HepG2 (cell line): ENCODE results near the gene ATRIP. TPM values are rescaled to one million over a fixed set of nuclear protein-coding genes. Genes with fewer than 3 reads are reported as not detected.
A peak's percentile ranks its signal among the peaks of the same experiment; 100 is the strongest.

ENCODE experiments used
- FOXA1 ChIP-seq, 2 experiments: fragments of 450-650 bp in 1 of 2; sonication (generic) in 1 of 2; formaldehyde crosslinking in 1 of 2; IDR thresholded peaks; 2 replicates each; pipeline versions ENCODE4 v1.4.0 to v1.6.1; 2016 to 2020; ENCODE audit warnings: missing genetic modification reagents in 1 of 2
- HDAC1 ChIP-seq: sonication (generic); formaldehyde crosslinking; IDR thresholded peaks from 2 replicates; pipeline ENCODE4 v1.5.1; 2020; ENCODE audit warnings: mild to moderate bottlenecking, missing genetic modification reagents
- ISL2 ChIP-seq: sonication (generic); formaldehyde crosslinking; IDR thresholded peaks from 2 replicates; pipeline ENCODE4 v1.5.0; 2020; ENCODE audit warnings: missing genetic modification reagents
- KLF6 ChIP-seq: IDR thresholded peaks from 2 replicates; pipeline ENCODE4 v1.8.0; 2016; ENCODE audit warnings: missing biosample characterization, missing genetic modification reagents
- SRSF1 ChIP-seq: fragments of 200-400 bp; formaldehyde crosslinking; optimal IDR thresholded peaks from 2 replicates; pipeline ENCODE3; 2017; ENCODE audit warnings: mild to moderate bottlenecking, low read depth, low read length, moderate library complexity
- ZKSCAN8 ChIP-seq: IDR thresholded peaks from 2 replicates; pipeline ENCODE4 v1.6.1; 2016; ENCODE audit warnings: borderline replicate concordance, missing genetic modification reagents, missing compliant biosample characterization
- polyA plus RNA-seq, 8 experiments: library from polyadenylated mRNA; depleted of rRNA in 3 of 8; stranded (reverse) in 7 of 8; unstranded in 1 of 8; fragments of >200 nt; fragmentation: Illumina TruSeq in 4 of 8; extraction: Trizol in 4 of 8; gene quantifications; 2 replicates each; pipeline versions ENCODE4 v1.2.1 to v1.2.3, GENCODE V29; 2011 to 2016; ENCODE audit warnings: low read depth in 4 of 8, missing spikeins in 1 of 8, mixed read lengths in 1 of 8; ENCODE audit not compliant: insufficient read depth in 1 of 8
- total RNA-seq, 5 experiments: library from RNA; depleted of rRNA; stranded (reverse); fragments of >200 nt; fragmentation: Illumina TruSeq; extraction: Trizol; gene quantifications; 2 replicates each; pipeline ENCODE4 v1.2.3, GENCODE V29; 2016; ENCODE audit warnings: low read depth in 1 of 5
- TF ChIP-seq, protein P1 (sequence below): sonication (generic); formaldehyde crosslinking; IDR thresholded peaks from 2 replicates; pipeline ENCODE4 v1.9.0; 2021; ENCODE audit warnings: mild to moderate bottlenecking, missing genetic modification reagents
- TF ChIP-seq, protein P2 (sequence below): sonication (generic); formaldehyde crosslinking; IDR thresholded peaks from 2 replicates; pipeline ENCODE4 v1.5.0; 2020; ENCODE audit warnings: missing genetic modification reagents
- TF ChIP-seq, protein P3 (sequence below): sonication (generic); formaldehyde crosslinking; IDR thresholded peaks from 2 replicates; pipeline ENCODE4 v1.4.0; 2020; ENCODE audit warnings: mild to moderate bottlenecking, missing genetic modification reagents
- TF ChIP-seq, protein P4 (sequence below): IDR thresholded peaks from 2 replicates; pipeline ENCODE4 v1.6.1; 2016

ATRIP gene
- total and polyA plus RNA-seq, 2 of the 13 experiments (the other 11 are each of a cell fraction or from before 2014, with no cell fraction given): 5.1 to 12.5 TPM

DNA sequence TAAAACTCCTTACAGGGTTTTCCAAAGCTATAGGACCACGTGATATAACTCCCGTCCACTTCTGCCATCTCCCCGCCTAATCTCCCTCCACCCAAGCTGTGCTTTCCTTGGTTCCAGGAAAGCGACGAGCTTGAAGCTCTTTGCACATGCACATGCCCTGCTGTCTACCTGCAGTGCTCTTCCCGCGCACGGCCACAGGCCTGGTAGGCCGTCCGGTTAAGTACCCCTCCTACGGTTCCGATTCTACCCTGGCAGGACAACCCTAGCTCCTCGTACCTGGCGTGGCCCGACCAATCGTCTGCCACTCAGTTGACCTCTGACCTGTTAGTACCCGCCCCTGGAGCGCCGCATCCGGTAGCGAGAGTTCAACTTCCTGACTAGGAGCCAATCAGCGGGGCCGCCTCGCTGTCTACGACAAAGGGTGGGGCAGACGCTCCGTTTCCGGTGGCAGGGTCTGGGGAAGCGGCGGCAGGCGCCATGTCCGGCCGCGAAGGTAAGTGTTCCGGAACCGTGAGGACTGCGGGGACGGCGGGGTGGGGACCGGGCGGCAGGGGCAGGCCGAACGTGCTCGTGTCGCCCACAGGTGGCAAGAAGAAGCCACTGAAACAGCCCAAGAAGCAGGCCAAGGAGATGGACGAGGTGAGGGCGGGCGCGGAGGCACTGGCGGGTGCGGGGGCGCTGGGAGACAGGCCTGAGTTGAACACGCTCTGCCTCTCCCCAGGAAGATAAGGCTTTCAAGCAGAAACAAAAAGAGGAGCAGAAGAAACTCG lies 6.5 kb upstream of the ATRIP start, which contains the start of the genes CCDC51 and TMA7 (continued):
- TF ChIP-seq, protein P1, sequence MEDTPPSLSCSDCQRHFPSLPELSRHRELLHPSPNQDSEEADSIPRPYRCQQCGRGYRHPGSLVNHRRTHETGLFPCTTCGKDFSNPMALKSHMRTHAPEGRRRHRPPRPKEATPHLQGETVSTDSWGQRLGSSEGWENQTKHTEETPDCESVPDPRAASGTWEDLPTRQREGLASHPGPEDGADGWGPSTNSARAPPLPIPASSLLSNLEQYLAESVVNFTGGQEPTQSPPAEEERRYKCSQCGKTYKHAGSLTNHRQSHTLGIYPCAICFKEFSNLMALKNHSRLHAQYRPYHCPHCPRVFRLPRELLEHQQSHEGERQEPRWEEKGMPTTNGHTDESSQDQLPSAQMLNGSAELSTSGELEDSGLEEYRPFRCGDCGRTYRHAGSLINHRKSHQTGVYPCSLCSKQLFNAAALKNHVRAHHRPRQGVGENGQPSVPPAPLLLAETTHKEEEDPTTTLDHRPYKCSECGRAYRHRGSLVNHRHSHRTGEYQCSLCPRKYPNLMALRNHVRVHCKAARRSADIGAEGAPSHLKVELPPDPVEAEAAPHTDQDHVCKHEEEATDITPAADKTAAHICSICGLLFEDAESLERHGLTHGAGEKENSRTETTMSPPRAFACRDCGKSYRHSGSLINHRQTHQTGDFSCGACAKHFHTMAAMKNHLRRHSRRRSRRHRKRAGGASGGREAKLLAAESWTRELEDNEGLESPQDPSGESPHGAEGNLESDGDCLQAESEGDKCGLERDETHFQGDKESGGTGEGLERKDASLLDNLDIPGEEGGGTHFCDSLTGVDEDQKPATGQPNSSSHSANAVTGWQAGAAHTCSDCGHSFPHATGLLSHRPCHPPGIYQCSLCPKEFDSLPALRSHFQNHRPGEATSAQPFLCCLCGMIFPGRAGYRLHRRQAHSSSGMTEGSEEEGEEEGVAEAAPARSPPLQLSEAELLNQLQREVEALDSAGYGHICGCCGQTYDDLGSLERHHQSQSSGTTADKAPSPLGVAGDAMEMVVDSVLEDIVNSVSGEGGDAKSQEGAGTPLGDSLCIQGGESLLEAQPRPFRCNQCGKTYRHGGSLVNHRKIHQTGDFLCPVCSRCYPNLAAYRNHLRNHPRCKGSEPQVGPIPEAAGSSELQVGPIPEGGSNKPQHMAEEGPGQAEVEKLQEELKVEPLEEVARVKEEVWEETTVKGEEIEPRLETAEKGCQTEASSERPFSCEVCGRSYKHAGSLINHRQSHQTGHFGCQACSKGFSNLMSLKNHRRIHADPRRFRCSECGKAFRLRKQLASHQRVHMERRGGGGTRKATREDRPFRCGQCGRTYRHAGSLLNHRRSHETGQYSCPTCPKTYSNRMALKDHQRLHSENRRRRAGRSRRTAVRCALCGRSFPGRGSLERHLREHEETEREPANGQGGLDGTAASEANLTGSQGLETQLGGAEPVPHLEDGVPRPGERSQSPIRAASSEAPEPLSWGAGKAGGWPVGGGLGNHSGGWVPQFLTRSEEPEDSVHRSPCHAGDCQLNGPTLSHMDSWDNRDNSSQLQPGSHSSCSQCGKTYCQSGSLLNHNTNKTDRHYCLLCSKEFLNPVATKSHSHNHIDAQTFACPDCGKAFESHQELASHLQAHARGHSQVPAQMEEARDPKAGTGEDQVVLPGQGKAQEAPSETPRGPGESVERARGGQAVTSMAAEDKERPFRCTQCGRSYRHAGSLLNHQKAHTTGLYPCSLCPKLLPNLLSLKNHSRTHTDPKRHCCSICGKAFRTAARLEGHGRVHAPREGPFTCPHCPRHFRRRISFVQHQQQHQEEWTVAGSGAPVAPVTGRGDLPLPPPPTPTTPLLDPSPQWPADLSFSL (CRISPR knock-in tag): no peak
- TF ChIP-seq, protein P2, sequence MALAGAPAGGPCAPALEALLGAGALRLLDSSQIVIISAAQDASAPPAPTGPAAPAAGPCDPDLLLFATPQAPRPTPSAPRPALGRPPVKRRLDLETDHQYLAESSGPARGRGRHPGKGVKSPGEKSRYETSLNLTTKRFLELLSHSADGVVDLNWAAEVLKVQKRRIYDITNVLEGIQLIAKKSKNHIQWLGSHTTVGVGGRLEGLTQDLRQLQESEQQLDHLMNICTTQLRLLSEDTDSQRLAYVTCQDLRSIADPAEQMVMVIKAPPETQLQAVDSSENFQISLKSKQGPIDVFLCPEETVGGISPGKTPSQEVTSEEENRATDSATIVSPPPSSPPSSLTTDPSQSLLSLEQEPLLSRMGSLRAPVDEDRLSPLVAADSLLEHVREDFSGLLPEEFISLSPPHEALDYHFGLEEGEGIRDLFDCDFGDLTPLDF (CRISPR knock-in tag): peak; percentile 82
- TF ChIP-seq, protein P3, sequence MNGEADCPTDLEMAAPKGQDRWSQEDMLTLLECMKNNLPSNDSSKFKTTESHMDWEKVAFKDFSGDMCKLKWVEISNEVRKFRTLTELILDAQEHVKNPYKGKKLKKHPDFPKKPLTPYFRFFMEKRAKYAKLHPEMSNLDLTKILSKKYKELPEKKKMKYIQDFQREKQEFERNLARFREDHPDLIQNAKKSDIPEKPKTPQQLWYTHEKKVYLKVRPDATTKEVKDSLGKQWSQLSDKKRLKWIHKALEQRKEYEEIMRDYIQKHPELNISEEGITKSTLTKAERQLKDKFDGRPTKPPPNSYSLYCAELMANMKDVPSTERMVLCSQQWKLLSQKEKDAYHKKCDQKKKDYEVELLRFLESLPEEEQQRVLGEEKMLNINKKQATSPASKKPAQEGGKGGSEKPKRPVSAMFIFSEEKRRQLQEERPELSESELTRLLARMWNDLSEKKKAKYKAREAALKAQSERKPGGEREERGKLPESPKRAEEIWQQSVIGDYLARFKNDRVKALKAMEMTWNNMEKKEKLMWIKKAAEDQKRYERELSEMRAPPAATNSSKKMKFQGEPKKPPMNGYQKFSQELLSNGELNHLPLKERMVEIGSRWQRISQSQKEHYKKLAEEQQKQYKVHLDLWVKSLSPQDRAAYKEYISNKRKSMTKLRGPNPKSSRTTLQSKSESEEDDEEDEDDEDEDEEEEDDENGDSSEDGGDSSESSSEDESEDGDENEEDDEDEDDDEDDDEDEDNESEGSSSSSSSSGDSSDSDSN (CRISPR knock-in tag): peak; percentile 64
- TF ChIP-seq SRSF1: peak; percentile 82
- TF ChIP-seq KLF6 (CRISPR knock-in tag): 0 out of 2 replicates have a peak, but pooled peaks have one; percentile 86
- TF ChIP-seq, protein P4, sequence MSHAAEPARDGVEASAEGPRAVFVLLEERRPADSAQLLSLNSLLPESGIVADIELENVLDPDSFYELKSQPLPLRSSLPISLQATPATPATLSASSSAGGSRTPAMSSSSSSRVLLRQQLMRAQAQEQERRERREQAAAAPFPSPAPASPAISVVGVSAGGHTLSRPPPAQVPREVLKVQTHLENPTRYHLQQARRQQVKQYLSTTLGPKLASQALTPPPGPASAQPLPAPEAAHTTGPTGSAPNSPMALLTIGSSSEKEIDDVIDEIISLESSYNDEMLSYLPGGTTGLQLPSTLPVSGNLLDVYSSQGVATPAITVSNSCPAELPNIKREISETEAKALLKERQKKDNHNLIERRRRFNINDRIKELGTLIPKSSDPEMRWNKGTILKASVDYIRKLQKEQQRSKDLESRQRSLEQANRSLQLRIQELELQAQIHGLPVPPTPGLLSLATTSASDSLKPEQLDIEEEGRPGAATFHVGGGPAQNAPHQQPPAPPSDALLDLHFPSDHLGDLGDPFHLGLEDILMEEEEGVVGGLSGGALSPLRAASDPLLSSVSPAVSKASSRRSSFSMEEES (CRISPR knock-in tag): peak; percentile 48
- TF ChIP-seq HDAC1: peak; percentile 88
- TF ChIP-seq ZKSCAN8 (CRISPR knock-in tag): no peak
- no peak for TF ChIP-seq FOXA1 (IDR thresholded peaks at IDR 0.05)
- no peak for TF ChIP-seq FOXA1 (CRISPR knock-in tag; IDR thresholded peaks at IDR 0.05)
- TF ChIP-seq ISL2: peak; percentile 28; the same call in 1 of the 2 replicates
